SJSA1 (cell line): ENCODE measurements around the gene TOMM40. TPM values are rescaled to one million over a fixed set of nuclear protein-coding genes. Genes with fewer than 3 reads are reported as not detected.
A peak's percentile ranks its signal among the peaks of the same experiment; 100 is the strongest.

Experiments
- DNase-seq, 2 experiments: peaks; one replicate each; pipeline ENCODE4 v3.0.0-alpha.2; 2015 to 2020; ENCODE audit warnings: low spot score in 2 of 2, low read depth in 1 of 2
- H3K27ac ChIP-seq: fragments of 250-450 bp; sonication (Bioruptor Pico); 2 replicates; pipeline ENCODE4 v1.5.1; 2020; ENCODE audit warnings: mild to moderate bottlenecking, moderate library complexity
- H3K27me3 ChIP-seq: fragments of 250-450 bp; sonication (Bioruptor Pico); replicated peaks from 2 replicates; pipeline ENCODE4 v1.5.1; 2020; ENCODE audit warnings: mild to moderate bottlenecking, moderate library complexity
- H3K36me3 ChIP-seq: fragments of 250-450 bp; sonication (Bioruptor Pico); 2 replicates; pipeline ENCODE4 v1.5.1; 2020; ENCODE audit warnings: mild to moderate bottlenecking
- H3K4me1 ChIP-seq: fragments of 250-450 bp; sonication (Bioruptor Pico); replicated peaks from 2 replicates; pipeline ENCODE4 v1.6.1; 2021; ENCODE audit warnings: mild to moderate bottlenecking
- H3K4me3 ChIP-seq: fragments of 250-450 bp; sonication (Bioruptor Pico); 2 replicates; pipeline ENCODE4 v1.5.1; 2020; ENCODE audit warnings: mild to moderate bottlenecking
- H3K9me3 ChIP-seq: fragments of 250-450 bp; sonication (Bioruptor Pico); replicated peaks from 2 replicates; pipeline ENCODE4 v1.5.1; 2020; ENCODE audit warnings: mild to moderate bottlenecking
- total RNA-seq: library from RNA; depleted of rRNA; stranded (reverse); fragments of >200 nt; shearing (Covaris generic); gene quantifications from 2 replicates; pipeline ENCODE4 v1.2.3, GENCODE V29; 2014; rRNA removed

TOMM40 gene
- 193 and 222 TPM in 2 replicates for total RNA-seq

DNA sequence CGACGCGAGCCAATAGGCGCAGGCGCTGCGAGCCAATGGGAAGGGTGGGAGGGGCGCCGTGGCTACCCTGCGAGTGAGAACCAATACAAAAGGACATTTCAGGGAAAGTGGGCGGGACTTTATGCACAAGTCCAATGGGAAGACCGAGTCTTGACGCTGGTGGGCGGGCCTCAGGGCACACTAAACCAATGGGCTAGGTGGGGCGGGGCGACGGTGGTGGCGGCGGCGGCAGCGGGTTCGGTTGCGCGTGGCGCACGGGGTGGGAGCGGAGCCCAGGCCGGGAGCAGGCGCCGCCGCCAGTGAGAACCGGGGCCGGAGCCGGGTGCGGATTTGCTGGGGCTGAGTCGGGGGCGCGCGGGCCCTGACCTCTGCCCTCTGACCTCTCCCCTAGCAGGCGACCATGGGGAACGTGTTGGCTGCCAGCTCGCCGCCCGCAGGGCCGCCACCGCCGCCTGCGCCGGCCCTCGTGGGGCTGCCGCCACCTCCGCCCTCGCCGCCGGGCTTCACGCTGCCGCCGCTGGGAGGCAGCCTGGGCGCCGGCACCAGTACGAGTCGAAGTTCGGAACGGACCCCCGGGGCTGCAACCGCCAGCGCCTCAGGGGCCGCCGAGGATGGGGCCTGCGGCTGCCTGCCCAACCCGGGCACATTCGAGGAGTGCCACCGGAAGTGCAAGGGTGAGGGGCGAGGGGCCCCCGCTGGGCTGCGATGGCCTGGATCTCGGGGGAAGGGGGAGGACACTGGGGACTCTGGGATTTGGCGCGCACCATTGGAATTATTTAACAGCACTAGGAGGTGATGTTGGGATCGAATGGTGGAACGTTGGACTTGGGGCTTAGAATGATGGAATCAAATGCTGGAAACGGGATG, at the start of gene TOMM40:
Gene TOMM40 (plus strand): TSS at position 239 of the 867 bp plus-strand sequence. CDS start 162 bp downstream, at position 401.
- Histone ChIP-seq H3K27ac (peak within 1 kb of the TSS; percentile 69), H3K4me3 (peak within 1 kb of the TSS; percentile 93), H3K4me1 (peaks cover 18% of the 10 kb centered on the region), H3K9me3 (no peaks in the 10 kb centered on the region), H3K36me3 (peaks cover 81% of the 10 kb centered on the region), H3K27me3 (no peaks in the 10 kb centered on the region)
- DNase-seq, result no peak

GRCh38 chr19:44845286-44845611, 45.8 kb upstream of the TOMM40 start:
- no peak overlapping the region for H3K27ac ChIP-seq
- H3K4me1 ChIP-seq, result peaks cover 40% of the 10 kb centered on the region
- H3K4me3 ChIP-seq, result peak overlapping the region; percentile 38
- no peaks in the 10 kb centered on the region for H3K27me3 ChIP-seq
- H3K36me3 ChIP-seq, result peaks cover 38% of the 10 kb centered on the region
- DNase-seq, result no peak
- no peaks in the 10 kb centered on the region for H3K9me3 ChIP-seq

DNA sequence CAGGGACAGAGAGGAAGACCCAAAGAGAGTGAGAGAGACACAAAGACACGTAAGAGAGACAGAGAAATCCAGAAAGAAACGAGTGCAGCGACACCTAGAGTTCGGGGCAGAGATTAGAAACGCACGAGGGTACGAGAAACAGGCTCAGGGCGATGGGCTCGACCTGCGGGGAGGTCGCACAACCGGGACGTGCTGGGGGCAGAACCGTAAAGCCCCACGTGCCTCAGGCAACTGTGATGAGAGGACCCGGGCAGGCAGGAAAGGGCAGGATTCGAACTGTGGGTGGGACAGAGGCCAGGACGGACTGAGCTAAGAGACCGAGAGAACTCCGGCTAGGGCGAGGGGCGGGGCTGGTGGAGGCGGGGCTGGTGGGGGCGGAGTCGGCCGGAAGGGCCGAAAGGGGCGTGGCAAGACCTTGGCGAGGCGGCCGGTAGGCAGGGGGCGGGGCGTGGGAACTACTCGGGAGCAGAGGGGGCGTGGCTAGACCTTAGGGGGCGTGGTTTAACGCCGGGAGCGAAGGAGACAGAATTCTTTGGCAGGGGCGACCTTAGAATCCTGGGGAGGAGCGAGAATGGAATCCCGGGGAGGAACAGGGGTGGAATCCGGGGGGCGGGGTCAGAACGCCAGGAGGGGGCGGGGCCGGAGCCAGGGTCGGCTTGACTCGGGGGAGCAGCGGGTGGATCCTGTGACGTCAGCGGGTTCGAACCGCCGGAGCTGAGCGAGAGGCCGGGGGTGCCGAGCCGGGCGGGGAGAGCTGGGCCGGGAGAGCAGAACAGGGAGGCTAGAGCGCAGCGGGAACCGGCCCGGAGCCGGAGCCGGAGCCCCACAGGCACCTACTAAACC, 45.2 kb upstream of the TOMM40 start, which contains the start of gene NECTIN2:
Gene NECTIN2 (plus strand): TSS at position 686 of the 843 bp plus-strand sequence. CDS start 229 bp downstream, outside the sequence.
- peak within 1 kb of the TSS; percentile 99 for H3K27ac ChIP-seq
- peak; percentile 98 to 100 for DNase-seq
- no peaks in the 10 kb centered on the region for H3K27me3 ChIP-seq
- H3K4me1 ChIP-seq, result peaks cover 46% of the 10 kb centered on the region
- H3K4me3 ChIP-seq, result peak within 1 kb of the TSS; percentile 99
- H3K9me3 ChIP-seq, result no peaks in the 10 kb centered on the region
- peaks cover 44% of the 10 kb centered on the region for H3K36me3 ChIP-seq

- peak; percentile 71 to 79 for DNase-seq
- H3K4me1 ChIP-seq, result peaks cover 47% of the 10 kb centered on the region
- H3K9me3 ChIP-seq, result no peaks in the 10 kb centered on the region
- H3K36me3 ChIP-seq, result peaks cover 51% of the 10 kb centered on the region
- peak overlapping the region; percentile 99 for H3K27ac ChIP-seq
- H3K27me3 ChIP-seq, result no peaks in the 10 kb centered on the region
- H3K4me3 ChIP-seq, result peak overlapping the region; percentile 99
These were observed 44.5 kb upstream of the TOMM40 start for GRCh38 chr19:44846455-44847143.

DNA sequence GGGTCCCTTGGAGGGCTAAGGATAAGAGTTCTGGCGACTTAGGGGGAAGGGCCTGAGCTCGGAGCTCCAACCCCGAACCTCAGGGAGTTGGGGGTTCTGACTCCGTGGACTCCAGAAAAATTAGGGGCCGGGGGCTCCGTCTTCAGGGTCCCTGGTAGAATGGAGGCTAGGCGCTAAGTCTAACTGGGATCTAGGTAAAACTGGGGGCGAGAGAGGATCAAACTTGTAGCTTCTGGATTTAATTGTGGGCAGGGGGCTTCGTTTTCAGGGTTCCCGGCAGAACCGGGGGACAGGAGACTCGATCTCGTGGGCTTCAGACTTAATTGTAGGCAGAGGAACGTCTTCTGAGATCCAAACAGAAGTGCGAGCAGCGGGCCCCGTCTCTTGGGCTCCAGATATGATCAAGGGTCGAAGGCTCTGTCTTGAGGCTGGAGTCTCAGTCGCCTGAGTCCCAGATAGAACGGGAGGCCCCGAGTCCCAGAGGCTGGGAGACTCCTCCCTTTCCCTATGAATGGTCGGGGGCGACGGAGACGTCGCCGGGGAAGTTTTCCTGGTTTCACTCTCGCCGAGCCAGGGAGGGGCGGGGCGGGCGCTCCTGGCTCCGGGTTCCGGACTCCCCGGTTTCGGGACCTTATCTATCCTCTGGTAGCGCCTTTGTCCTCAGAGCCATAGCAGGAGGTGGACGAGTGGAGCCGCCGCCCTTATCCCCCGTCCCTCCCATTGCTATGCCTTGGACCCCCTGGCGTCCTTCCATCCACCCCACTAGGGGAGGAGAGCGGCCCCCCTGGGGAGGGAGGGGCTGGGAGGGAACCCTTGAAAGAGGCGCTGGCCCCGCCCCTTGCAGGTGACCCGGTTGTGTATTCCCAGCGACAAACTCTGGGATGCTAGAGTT, 43.7 kb upstream of the TOMM40 start:
- Histone ChIP-seq H3K27ac (peak overlapping the region; percentile 99), H3K9me3 (no peaks in the 10 kb centered on the region), H3K27me3 (no peaks in the 10 kb centered on the region), H3K4me1 (peaks cover 47% of the 10 kb centered on the region), H3K4me3 (peak overlapping the region; percentile 99), H3K36me3 (peaks cover 58% of the 10 kb centered on the region)
- DNase-seq, result peak; percentile 66 to 77

DNA sequence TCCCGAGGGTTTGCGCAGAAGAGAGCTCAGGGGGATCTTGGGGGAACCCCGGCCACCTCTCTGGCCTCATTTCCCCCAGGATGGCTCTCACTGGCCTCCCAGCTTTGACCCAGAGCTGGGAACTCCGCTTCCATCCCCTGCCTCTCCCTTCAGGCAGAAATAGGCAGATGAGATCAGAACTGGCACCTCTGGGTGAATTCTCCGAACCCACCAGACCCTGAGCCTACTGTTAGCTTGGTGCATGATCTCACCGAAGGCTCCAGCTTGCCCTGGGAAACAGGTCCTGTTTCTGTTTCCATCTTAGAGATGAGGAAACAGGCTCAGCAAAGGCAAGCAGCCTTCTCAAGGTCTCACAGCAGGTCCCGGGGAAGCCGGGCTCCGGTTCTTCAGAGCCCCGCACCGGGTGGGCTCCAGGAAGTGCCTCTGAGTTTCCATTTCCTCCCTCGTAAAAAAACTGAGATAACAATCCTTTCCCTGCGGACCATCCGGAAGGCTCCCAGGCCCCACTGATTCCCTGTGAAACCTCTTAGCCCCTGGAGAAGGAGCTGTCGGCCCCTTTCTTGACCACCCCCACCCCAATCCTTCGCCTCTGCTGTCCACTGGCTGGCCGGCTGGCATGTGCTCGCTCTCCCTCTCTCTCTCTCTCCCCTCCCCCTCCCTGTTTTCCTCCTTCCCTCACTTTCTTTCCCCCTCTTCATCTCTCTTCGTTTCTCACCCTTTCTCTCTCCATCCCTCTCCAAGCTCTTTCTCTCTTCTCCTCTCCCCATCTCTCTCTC, 42.8 kb upstream of the TOMM40 start:
- peaks cover 58% of the 10 kb centered on the region for H3K36me3 ChIP-seq
- no peaks in the 10 kb centered on the region for H3K9me3 ChIP-seq
- peaks cover 47% of the 10 kb centered on the region for H3K4me1 ChIP-seq
- DNase-seq, result peak; percentile 60 to 64
- peak overlapping the region; percentile 99 for H3K27ac ChIP-seq
- H3K4me3 ChIP-seq, result peak overlapping the region; percentile 99
- no peaks in the 10 kb centered on the region for H3K27me3 ChIP-seq

- no peaks in the 10 kb centered on the region for H3K9me3 ChIP-seq
- peaks cover 63% of the 10 kb centered on the region for H3K36me3 ChIP-seq
- H3K4me3 ChIP-seq, result peak overlapping the region; percentile 99
- H3K4me1 ChIP-seq, result peaks cover 46% of the 10 kb centered on the region
- DNase-seq, result no peak
- H3K27me3 ChIP-seq, result no peaks in the 10 kb centered on the region
- peak overlapping the region; percentile 99 for H3K27ac ChIP-seq
These were observed 42.1 kb upstream of the TOMM40 start for GRCh38 chr19:44848812-44849447.

DNA sequence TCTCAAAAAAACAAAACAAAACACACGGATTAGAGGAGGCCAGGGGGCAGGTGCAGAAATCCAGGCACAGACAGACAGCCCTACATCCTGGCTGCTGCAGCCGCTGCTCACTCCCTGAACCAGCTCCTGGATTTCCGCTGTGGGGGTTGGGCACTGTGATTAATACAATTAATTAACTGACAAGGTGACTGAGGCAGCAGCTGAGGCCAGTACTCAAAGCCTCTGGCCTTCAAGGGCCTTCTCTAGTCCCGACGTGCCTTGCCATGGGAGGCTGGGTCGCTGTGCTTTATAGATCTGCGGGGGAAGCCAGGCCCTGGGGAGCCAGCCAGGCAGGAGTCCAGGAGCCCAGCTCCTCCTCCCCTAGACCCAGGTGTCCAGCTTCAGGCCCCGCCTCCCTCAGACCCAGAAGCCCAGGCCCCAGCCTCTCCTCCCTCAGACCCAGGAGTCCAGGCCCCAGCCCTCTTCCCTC, 40.4 kb upstream of the TOMM40 start:
- no peak overlapping the region for H3K4me3 ChIP-seq
- peaks cover 35% of the 10 kb centered on the region for H3K4me1 ChIP-seq
- no peak for DNase-seq
- H3K27me3 ChIP-seq, result no peaks in the 10 kb centered on the region
- no peaks in the 10 kb centered on the region for H3K9me3 ChIP-seq
- H3K27ac ChIP-seq, result no peak overlapping the region
- H3K36me3 ChIP-seq, result peaks cover 74% of the 10 kb centered on the region

DNA sequence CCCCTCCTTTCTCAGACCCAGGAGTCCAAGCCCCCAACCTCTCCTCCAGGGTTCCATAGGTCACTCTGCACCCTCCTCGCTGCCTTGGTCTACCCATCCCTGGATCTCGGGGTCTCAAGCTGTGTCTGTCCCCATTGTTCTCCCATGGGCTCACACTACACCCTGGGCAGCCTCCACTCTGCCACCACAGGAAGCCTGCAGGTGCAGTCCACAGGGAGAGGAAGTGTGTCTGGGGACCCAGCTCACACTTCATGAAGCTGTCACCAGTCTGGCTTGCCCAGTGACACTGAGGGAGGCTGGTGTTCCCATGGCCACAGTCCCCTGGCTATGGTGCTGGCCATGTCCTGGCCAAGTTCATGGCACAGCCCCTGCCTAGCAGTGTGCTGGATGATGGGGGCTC, 39.6 kb upstream of the TOMM40 start:
- H3K27ac ChIP-seq, result no peak overlapping the region

GRCh38 chr19:44855606-44856005, 35.4 kb upstream of the TOMM40 start:
- H3K27ac ChIP-seq, result no peak overlapping the region; the same call in 1 of the 2 replicates
- H3K27me3 ChIP-seq, result no peaks in the 10 kb centered on the region
- H3K4me3 ChIP-seq, result no peak overlapping the region
- peaks cover 30% of the 10 kb centered on the region for H3K4me1 ChIP-seq
- DNase-seq, result no peak
- H3K36me3 ChIP-seq, result peaks cover 68% of the 10 kb centered on the region
- H3K9me3 ChIP-seq, result no peaks in the 10 kb centered on the region

More for the DNA sequence above, 39.6 kb upstream of the TOMM40 start:
- Histone ChIP-seq H3K9me3 (no peaks in the 10 kb centered on the region), H3K4me1 (peaks cover 43% of the 10 kb centered on the region), H3K27me3 (no peaks in the 10 kb centered on the region), H3K4me3 (no peak overlapping the region), H3K36me3 (peaks cover 78% of the 10 kb centered on the region)
- no peak for DNase-seq

GRCh38 chr19:44856421-44857083, 34.5 kb upstream of the TOMM40 start:
- no peaks in the 10 kb centered on the region for H3K27me3 ChIP-seq
- H3K36me3 ChIP-seq, result peaks cover 68% of the 10 kb centered on the region
- H3K27ac ChIP-seq, result peak overlapping the region; percentile 40
- peak; percentile 75 to 78 for DNase-seq
- H3K4me3 ChIP-seq, result no peak overlapping the region
- H3K9me3 ChIP-seq, result no peaks in the 10 kb centered on the region
- H3K4me1 ChIP-seq, result peaks cover 27% of the 10 kb centered on the region
